Pancreas (tissue), 10 donors: Measurements from ENCODE around the gene ASB2. TPM values are rescaled to one million over a fixed set of nuclear protein-coding genes. Genes with fewer than 3 reads are reported as not detected.

Source experiments
- ATAC-seq, 4 donors: fragments of 200-7000 bp; cut with Tn5 transposase; one replicate each; pipeline versions ENCODE4 v1.8.0 to v1.9.1; 2020; ENCODE audit warnings: mild to moderate bottlenecking in 4 of 4, moderate library complexity in 4 of 4
- DNase-seq, 6 donors: peaks; one replicate each; pipeline ENCODE4 v3.0.0-alpha.2; 2020
- FAIRE-seq: peaks from 2 replicates; lab custom pipeline; 2012; peaks lifted over from hg19 to GRCh38; lab: Jason Lieb, UNC
- H3K27ac ChIP-seq, 4 donors: fragments of 200-600 bp; sonication (generic); 1 replicate in 3 of 4; 2 replicates in 1 of 4; pipeline versions ENCODE4 v1.5.0 to v1.8.0; 2020
- H3K27me3 ChIP-seq, 4 donors: fragments of 200-600 bp; one replicate each; pipeline ENCODE4 v1.8.0; 2021
- H3K36me3 ChIP-seq, 3 donors: fragments of 200-600 bp; sonication (generic) in 1 of 3; one replicate each; pipeline versions ENCODE4 v1.5.0 to v1.8.0; 2020 to 2021
- H3K4me1 ChIP-seq, 3 donors: fragments of 200-600 bp; one replicate each; pipeline ENCODE4 v1.8.0; 2021
- H3K4me3 ChIP-seq, 4 donors: fragments of 200-600 bp; sonication (generic) in 2 of 4; one replicate each; pipeline versions ENCODE4 v1.5.0 to v1.8.0; 2020 to 2021
- H3K9me3 ChIP-seq, 4 donors: fragments of 200-600 bp; one replicate each; pipeline ENCODE4 v1.8.0; 2021
- CTCF ChIP-seq, 4 donors: fragments of 200-600 bp; sonication (generic) in 3 of 4; IDR thresholded peaks; one replicate each; pipeline versions ENCODE4 v1.5.0 to v1.8.0; 2021; ENCODE audit warnings: antibody characterized with exemption in 4 of 4
- WGBS, 2 donors: extraction: QIAGEN DNeasy Blood & Tissue Kit; methylation state at CpG; one replicate each; pipeline ENCODE4 v1.1.7; 2013; 5-methylcytosine and 5-hydroxymethylcytosine counted together
- intact Hi-C, 3 donors: fragments of 100-400 bp; cut with DNase I; formaldehyde crosslinking; loops; one replicate each; pipeline versions ENCODE4 v1.11.1 to v1.14.2; 2022
- polyA plus RNA-seq, 2 donors: library from polyadenylated mRNA; stranded (reverse); fragments of 200-250 nt; gene quantifications; one replicate each; pipeline ENCODE4 v1.2.3, GENCODE V29; 2013
- total RNA-seq, 6 donors: library from RNA; stranded (reverse); fragmentation: NEBNext Ultra II Directional in 4 of 6; extraction: Animal tissue kit (Norgen Biotek cat#: 25700) in 4 of 6; gene quantifications; one replicate each; pipeline versions ENCODE4 v1.2.1 to v1.2.4, GENCODE V29; 2021 to 2023
- donor health status: healthy with polysubstance abuse.
- donor health status: DM: no; HTN: no; CAD: no; lungs with moderate emphysema.
- donor health status: DM: no; HTN: no; CAD: no.
- donor health status: control.
- donor health status: control.
- donor health status: Bipolar disorder and iron deficiency.
- donor health status: DM: yes; HTN: yes; CAD: no.
- donor health status: DM: no; HTN: no; CAD: no.
- donor health status: DM: no; HTN: no; CAD: no.
- donor health status: DM: yes; HTN: yes; CAD: no.

Gene ASB2
- total and polyA plus RNA-seq, 8 donors: 0.09 to 1.4 (median 0.40) TPM

DNA sequence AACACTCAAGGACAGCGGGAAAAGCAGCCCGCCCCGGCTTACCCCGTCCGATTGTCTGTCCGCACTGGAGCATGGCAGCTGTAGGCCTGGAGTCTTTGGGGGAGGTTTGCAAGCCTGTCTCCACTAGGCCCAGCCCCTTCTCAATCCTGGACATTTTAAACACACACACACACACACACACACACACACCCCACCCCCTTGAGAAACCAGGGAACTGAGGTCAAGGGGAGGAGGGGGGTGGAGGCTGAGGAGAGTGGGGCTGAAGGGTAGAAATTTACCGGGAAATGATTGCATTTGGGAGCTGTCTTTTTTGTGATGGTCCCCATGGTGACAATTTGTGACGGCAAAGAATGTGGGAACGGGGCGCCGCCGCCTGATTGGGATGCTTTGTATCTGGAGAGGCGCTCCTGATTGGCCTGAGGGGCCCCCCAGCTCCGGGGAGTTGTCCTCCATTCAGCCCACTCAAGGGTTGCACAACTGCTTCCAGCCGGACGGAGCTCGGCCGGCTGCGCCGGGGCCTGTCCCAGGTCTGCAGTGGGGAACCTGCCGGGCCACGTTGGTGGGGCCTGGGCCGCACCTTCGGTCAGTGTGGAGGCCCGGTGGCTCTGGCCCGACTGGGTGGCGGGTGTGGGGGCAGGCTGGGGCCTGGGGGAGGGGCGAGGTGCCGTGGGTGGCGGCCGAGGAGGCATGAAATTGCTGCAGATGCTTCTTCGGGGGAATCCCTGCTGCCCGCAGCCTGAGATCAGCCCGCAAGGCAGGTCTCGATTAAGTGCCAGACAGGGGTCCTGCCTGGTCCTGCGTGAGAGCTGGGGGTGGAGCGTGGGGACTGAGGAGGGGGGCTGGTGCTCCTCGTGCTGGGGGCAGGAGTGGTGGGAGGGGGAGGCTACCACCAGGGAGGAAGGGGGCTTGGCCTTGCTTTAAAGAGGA lies 49.2 kb downstream of the ASB2 start, which contains the start of gene FAM181A:
FAM181A (plus strand) TSS at position 472 of the 927 bp plus-strand sequence. CDS start 942 bp downstream, outside the sequence.
- no peaks in the 10 kb centered on the region for H3K9me3 ChIP-seq
- FAIRE-seq (no peak), DNase-seq (no peak), ATAC-seq (no peak)
- intact Hi-C loops: no loop called here
- no peak for TF ChIP-seq CTCF (IDR thresholded peaks at IDR 0.05)
- no peak within 1 kb of the TSS for H3K27ac ChIP-seq
- no peaks in the 10 kb centered on the region for H3K36me3 ChIP-seq
- WGBS, 2 donors: 71 to 73% methylated on average over 32 to 38 of the region's 38 CpGs
- no peak within 1 kb of the TSS for H3K4me3 ChIP-seq
- no peaks in the 10 kb centered on the region for H3K4me1 ChIP-seq
- no peaks in the 10 kb centered on the region for H3K27me3 ChIP-seq

DNA sequence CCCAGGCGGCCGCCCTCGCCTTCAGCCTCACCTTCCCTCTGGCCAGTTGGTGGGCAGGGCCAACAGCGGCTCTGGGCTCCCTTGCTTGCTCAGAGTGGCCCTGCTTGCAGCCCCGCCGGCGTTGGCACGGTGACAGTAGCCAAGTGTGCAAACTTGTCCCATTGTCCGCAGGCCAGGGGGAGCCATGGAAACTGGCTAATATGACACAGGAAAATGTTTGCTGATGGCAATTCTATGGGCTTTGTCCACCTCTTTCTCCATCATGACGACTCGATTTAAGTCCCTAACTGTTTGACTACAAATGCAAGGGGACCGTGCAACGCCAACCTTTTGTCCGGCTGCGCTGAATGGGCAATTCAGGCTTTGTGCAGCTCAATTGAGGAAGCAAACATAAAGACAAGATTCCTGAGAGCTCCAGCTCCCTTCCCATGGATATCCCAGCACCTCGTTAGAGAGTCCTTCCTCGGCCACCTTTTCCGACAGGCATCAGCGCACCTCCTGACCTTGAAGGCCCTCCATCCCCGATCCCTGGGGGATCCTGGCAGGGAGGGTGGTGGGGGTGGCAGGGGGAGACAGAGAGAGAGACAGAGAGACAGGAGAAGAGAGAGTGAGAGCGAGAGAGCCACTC lies 50.0 kb downstream of the ASB2 start:
- no peak for TF ChIP-seq CTCF (IDR thresholded peaks at IDR 0.05)
- Histone ChIP-seq H3K9me3 (no peaks in the 10 kb centered on the region), H3K4me3 (no peak overlapping the region), H3K4me1 (no peaks in the 10 kb centered on the region), H3K27me3 (no peaks in the 10 kb centered on the region), H3K27ac (no peak overlapping the region), H3K36me3 (no peaks in the 10 kb centered on the region)
- no peak for DNase-seq
- intact Hi-C loops: no loop called here
- no peak for FAIRE-seq
- no peak for ATAC-seq
- 73 to 76% methylated on average over 20 to 21 of the region's 21 CpGs for WGBS, 2 donors

DNA sequence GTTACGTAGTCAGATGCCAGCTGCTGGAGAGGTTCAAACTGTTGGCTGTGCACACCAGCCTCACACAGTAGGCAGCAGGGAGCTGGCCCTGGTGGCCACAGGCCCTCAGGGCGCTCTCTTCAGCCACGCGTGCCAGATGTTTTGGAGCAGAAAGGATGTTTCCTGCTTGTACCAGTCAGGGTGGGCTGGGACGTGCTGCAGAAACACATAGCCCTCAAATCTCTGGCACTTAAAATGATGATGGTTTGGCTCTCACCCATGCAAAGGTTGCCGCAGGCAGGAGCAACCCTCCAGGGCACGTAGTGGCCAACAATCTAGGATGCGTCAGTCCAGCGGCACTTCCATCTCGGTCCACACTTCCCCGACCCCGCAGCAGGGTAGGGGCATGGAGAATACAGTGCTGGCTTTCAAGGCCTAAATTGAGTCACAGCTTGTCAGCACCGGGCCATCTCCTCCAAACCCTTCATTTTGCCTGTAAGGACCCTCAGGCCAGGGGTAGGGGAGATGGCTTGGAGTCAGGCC lies 50.9 kb downstream of the ASB2 start:
- intact Hi-C loops: no loop called here
- no peak overlapping the region for H3K27ac ChIP-seq
- H3K4me1 ChIP-seq: no peaks in the 10 kb centered on the region
- no peaks in the 10 kb centered on the region for H3K27me3 ChIP-seq
- no peak overlapping the region for H3K4me3 ChIP-seq
- ATAC-seq (no peak), DNase-seq (no peak), FAIRE-seq (no peak)
- no peaks in the 10 kb centered on the region for H3K9me3 ChIP-seq
- H3K36me3 ChIP-seq: no peaks in the 10 kb centered on the region
- 83 to 86% methylated on average over 13 of the region's 13 CpGs for WGBS, 2 donors
- TF ChIP-seq CTCF (IDR thresholded peaks at IDR 0.05): no peak

DNA sequence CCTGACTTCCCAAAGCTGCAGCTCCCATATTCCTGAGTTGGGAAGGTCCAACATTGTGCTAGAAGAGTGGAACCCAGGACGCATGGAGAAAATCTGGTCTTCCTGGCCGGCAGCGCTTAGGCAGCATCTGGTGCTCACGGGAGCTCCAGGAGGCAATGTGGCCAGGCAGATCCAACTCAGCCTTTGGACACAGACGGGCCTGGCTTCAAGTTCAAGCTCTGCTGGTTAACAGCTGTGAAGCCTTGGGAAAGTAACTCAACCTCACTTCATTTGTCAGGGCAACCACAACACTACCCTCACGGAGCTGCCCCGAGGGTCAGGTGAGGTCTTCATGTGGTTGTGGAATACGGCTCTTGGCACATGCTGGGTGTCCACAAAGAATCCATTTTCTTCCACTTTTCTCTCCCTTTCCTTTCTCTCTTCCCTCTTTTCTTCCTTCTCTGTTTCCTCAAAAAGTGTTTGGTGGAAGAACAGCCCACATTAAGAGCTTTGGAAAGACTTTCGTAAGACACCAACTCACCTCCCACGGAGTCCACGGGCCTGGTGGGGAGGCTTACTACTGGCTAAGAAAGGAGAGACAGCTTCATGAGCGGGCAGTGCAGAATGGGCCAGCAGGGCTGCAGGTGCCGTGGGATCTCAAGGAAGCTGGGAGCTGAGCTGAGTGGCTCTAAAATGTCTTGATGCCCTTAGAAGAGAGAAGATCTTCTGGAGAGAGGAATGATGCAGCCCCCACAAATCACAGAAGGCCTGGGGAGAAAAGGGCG lies 51.6 kb downstream of the ASB2 start:
- no peak for TF ChIP-seq CTCF (IDR thresholded peaks at IDR 0.05)
- intact Hi-C loops: no loop called here
- no peak overlapping the region for H3K27ac ChIP-seq
- 82 to 86% methylated on average over 14 of the region's 14 CpGs for WGBS, 2 donors
- H3K4me3 ChIP-seq: no peak overlapping the region
- no peaks in the 10 kb centered on the region for H3K4me1 ChIP-seq
- DNase-seq: no peak
- FAIRE-seq: no peak
- H3K27me3 ChIP-seq: no peaks in the 10 kb centered on the region
- H3K9me3 ChIP-seq: no peaks in the 10 kb centered on the region
- H3K36me3 ChIP-seq: no peaks in the 10 kb centered on the region
- ATAC-seq: no peak
